HFFc6 (cell line): ENCODE results near the gene PRDM12. TPM values are rescaled to one million over a fixed set of nuclear protein-coding genes. Genes with fewer than 3 reads are reported as not detected.

ENCODE experiments used
- DNase-seq: peaks from one replicate; pipeline ENCODE4 v3.0.0-alpha.2; 2018
- H3K27ac Mint-ChIP-seq: 2 replicates; pipeline ENCODE4 v1.8.0; 2020; ENCODE audit warnings: mild to moderate bottlenecking, mixed read lengths
- H3K27me3 Mint-ChIP-seq: 2 replicates; pipeline ENCODE4 v1.8.0; 2021; ENCODE audit warnings: mild to moderate bottlenecking, moderate library complexity, mixed read lengths; ENCODE audit not compliant: insufficient read depth
- H3K36me3 Mint-ChIP-seq: 2 replicates; pipeline ENCODE4 v1.8.0; 2021; ENCODE audit warnings: low read depth, mixed read lengths
- H3K4me1 Mint-ChIP-seq: 2 replicates; pipeline ENCODE4 v1.8.0; 2020; ENCODE audit warnings: low read depth, mixed read lengths
- H3K4me3 Mint-ChIP-seq: 2 replicates; pipeline ENCODE4 v1.8.0; 2020; ENCODE audit warnings: mild to moderate bottlenecking, moderate library complexity, mixed read lengths
- H3K9me3 Mint-ChIP-seq: 2 replicates; pipeline ENCODE4 v1.8.0; 2020; ENCODE audit warnings: mild to moderate bottlenecking, mixed read lengths
- total RNA-seq, 6 experiments: library from RNA; stranded (reverse); fragmentation: NEBNext Ultra II Directional; extraction: Animal tissue kit (Norgen Biotek cat#: 25700); gene quantifications; 2 replicates in 1 of 6; 3 replicates in 5 of 6; pipeline ENCODE4 v1.2.3, GENCODE V29; 2021
- TF ChIP-seq, protein P1 (sequence below): fragments of 200-600 bp; sonication (generic); IDR thresholded peaks from 2 replicates; pipeline ENCODE4 v1.5.0; 2021; ENCODE audit warnings: antibody characterized with exemption, mild to moderate bottlenecking

The PRDM12 gene
- total RNA-seq, 6 experiments from 2014 or later, result 0.10 to 0.17 (median 0.12) TPM; not detected in 3

DNA sequence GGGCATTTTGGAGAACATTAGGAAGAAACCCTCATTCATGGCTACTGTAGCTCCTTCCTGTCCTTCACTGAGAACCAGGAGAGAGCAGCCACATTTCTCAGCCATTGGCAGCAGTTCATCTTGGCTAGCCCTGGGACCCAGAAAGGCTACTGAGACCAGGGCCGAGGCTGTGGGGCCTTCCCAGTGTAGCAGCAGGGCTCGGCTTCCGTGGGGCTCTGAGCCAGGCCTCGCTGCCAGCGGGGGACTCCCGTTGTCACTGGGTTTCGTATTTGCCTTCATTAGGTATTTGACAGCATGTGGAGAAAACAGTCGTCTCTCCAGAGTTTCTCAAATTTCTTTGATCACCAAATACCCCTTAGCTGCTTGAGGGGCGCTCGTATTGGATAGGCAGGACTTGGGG is 37.3 kb upstream of the PRDM12 start:
- Mint-ChIP-seq H3K9me3 (no peaks in the 10 kb centered on the region), H3K4me1 (no peaks in the 10 kb centered on the region), H3K4me3 (no peak overlapping the region), H3K36me3 (peaks cover 19% of the 10 kb centered on the region; the same call in 1 of the 2 replicates), H3K27ac (no peak overlapping the region), H3K27me3 (no peaks in the 10 kb centered on the region)
- TF ChIP-seq, protein P1, sequence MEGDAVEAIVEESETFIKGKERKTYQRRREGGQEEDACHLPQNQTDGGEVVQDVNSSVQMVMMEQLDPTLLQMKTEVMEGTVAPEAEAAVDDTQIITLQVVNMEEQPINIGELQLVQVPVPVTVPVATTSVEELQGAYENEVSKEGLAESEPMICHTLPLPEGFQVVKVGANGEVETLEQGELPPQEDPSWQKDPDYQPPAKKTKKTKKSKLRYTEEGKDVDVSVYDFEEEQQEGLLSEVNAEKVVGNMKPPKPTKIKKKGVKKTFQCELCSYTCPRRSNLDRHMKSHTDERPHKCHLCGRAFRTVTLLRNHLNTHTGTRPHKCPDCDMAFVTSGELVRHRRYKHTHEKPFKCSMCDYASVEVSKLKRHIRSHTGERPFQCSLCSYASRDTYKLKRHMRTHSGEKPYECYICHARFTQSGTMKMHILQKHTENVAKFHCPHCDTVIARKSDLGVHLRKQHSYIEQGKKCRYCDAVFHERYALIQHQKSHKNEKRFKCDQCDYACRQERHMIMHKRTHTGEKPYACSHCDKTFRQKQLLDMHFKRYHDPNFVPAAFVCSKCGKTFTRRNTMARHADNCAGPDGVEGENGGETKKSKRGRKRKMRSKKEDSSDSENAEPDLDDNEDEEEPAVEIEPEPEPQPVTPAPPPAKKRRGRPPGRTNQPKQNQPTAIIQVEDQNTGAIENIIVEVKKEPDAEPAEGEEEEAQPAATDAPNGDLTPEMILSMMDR, result no peak
- DNase-seq, result no peak

DNA sequence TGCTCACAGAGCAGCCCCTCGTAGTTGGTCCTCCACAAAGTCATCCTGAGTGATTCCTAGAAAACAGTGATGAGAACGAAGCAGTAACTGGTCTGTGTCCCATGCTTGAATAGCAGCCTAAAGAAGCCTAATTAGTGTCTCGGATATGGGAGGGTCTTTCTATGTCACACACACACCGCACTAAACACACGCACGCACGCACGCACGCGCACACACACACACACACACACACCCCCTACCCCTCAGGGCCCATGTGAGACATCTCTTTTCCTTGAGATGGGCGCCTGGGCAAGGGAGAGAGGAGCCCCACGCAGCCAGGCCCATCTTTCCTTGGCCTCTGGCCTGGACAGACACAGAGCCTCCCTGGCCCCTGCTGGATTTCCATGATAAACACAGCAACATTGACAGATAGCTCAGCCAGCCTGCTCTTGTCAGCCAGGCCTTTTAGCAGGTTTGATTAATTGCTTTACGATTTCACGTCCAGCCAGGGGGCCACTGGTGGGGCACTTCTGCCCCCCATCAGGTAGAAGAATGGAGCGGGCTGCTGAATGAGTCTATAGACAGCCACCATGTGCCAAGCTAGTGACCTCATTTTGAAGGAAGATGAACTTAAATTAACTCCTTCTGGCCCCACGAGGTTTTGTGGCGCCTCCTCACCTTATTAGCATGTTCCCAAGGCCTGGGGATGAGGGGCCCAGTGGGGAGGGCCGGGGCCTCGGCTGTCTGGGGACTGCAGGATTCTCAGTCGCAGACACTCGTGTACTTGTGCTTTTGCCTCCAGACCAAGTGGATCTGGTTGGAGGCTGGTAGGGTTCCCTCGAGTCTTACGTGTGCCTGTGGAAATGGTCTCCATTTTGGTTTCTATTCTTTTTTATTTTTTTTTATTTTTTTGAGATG is 36.2 kb upstream of the PRDM12 start:
- no peaks in the 10 kb centered on the region for H3K27me3 Mint-ChIP-seq
- no peaks in the 10 kb centered on the region for H3K4me1 Mint-ChIP-seq
- H3K9me3 Mint-ChIP-seq, result no peaks in the 10 kb centered on the region
- H3K36me3 Mint-ChIP-seq, result peaks cover 19% of the 10 kb centered on the region; the same call in 1 of the 2 replicates
- no peak overlapping the region for H3K4me3 Mint-ChIP-seq
- DNase-seq, result no peak
- no peak overlapping the region for H3K27ac Mint-ChIP-seq
- TF ChIP-seq, protein P1, result no peak

DNA sequence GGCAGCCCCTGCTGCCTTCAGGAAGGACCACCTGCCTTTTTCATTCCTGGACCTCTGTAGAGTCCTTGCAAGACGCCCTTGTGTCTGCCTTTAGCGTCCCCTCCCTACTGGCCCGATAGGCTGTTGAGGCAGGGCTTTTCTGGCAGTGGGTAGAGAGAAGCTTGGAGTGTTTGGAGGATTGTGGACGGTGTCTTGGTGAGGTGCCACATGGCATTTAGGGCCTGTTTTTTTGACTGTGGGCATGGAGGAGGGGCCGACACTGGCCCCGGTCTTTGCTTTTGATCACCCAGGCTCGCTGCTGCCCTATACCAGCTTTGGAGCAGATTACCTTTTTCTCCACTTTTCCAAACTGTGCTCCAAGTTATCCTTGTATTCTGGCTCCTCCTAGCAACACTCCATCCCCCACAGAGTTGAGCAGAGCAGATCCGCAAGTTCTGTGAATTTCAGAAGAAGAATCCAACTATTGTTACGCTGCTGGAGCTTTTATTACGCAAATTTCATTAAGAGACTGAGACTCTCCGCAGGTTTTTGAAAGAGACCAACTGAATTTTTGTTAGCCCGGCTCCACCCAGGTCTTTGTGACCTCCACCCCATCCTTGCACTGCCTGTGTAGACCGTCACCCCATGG is 34.8 kb upstream of the PRDM12 start:
- no peaks in the 10 kb centered on the region for H3K27me3 Mint-ChIP-seq
- no peak overlapping the region for H3K27ac Mint-ChIP-seq
- TF ChIP-seq, protein P1, result no peak
- no peaks in the 10 kb centered on the region for H3K9me3 Mint-ChIP-seq
- H3K4me3 Mint-ChIP-seq, result no peak overlapping the region
- no peaks in the 10 kb centered on the region for H3K4me1 Mint-ChIP-seq
- DNase-seq, result no peak
- peaks cover 19% of the 10 kb centered on the region; the same call in 1 of the 2 replicates for H3K36me3 Mint-ChIP-seq

DNA sequence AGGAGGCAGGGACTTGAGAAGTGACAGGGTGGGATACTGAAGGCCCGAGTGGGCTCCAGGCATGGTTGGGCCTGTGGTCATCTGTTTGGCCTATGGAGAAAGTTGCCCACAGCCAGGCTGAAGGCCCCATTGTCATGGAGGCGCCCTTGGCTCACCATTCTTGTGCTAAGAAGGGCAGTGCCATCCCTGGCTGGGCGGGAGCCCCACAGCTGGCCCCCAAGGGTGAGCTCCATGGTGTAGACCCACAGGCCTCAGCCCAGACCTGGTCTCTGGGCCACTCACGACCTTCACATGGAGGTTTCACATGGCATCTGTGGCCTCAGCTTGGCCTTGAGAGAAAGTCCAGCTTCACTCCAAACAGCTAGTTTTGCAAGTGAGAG is 34.3 kb upstream of the PRDM12 start:
- H3K4me3 Mint-ChIP-seq, result no peak overlapping the region
- no peak overlapping the region for H3K27ac Mint-ChIP-seq
- no peaks in the 10 kb centered on the region for H3K4me1 Mint-ChIP-seq
- H3K9me3 Mint-ChIP-seq, result no peaks in the 10 kb centered on the region
- TF ChIP-seq, protein P1, result no peak
- H3K27me3 Mint-ChIP-seq, result no peaks in the 10 kb centered on the region
- DNase-seq, result no peak
- H3K36me3 Mint-ChIP-seq, result peaks cover 24% of the 10 kb centered on the region

DNA sequence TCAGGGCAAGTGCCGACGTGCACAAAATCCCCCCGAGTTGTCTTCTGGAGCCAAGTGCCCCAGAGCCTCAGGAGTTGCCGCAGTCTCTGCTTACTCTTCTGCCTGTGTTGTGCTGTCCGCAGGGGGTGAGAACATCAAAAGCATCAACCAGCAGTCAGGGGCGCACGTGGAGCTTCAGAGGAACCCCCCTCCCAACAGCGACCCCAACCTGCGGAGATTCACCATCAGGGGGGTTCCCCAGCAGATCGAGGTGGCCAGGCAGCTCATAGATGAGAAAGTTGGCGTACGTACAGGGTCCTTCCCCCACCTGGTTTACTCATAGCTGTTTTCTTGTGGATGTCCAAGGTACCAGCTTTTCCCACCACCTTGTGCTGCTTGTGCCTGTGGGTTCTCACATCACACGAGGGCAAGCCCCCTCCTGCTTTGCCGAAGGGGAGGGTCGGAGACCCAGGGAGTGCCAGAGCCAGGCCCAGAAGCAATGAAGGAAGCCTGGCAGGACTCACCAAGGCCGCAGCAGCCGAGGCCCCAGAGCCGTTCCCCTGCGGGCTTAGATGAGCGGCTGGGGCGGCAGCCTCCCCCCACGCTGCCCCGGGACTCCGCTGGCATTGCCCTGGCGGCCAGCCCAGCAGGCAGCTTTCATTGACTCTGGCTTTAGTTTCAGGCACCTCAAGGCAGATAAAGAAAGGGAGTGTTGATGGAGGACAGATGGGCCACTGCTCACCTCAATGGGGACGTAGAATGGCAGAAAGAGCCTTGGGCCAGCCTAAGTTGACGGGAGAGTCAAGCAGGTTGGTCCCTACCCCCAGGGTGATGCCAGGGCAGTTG is 33.7 kb upstream of the PRDM12 start:
- no peak overlapping the region for H3K27ac Mint-ChIP-seq
- H3K27me3 Mint-ChIP-seq, result 0 out of 2 replicates have a peak, but pooled peaks cover 3% of the 10 kb centered on the region
- H3K9me3 Mint-ChIP-seq, result no peaks in the 10 kb centered on the region
- no peak overlapping the region for H3K4me3 Mint-ChIP-seq
- TF ChIP-seq, protein P1, result no peak
- H3K4me1 Mint-ChIP-seq, result no peaks in the 10 kb centered on the region
- H3K36me3 Mint-ChIP-seq, result peaks cover 19% of the 10 kb centered on the region
- DNase-seq, result no peak
